ENCODE measurements around the gene DMAC2.

- TF ChIP-seq POLR2A (IDR thresholded peaks at IDR 0.05) (no peak), CTCF (IDR thresholded peaks at IDR 0.05) (no peak), EP300 (IDR thresholded peaks at IDR 0.05) (no peak), POLR2AphosphoS5 (IDR thresholded peaks at IDR 0.05) (no peak)
Measured at GRCh38 chr19:41436674-41436951, 3.1 kb downstream of the DMAC2 start.
